Measurements from ENCODE around the gene GUCY1A2. TPM values are rescaled to one million over a fixed set of nuclear protein-coding genes. Genes with fewer than 3 reads are reported as not detected.
"Not testable (repeated sequence)": the region's sequence is repeated elsewhere in the genome, so short reads cannot be mapped to it uniquely, and the experiment has no call there.

The GUCY1A2 gene
- polyA plus RNA-seq, 1 donor, result 5.9 TPM

DNA sequence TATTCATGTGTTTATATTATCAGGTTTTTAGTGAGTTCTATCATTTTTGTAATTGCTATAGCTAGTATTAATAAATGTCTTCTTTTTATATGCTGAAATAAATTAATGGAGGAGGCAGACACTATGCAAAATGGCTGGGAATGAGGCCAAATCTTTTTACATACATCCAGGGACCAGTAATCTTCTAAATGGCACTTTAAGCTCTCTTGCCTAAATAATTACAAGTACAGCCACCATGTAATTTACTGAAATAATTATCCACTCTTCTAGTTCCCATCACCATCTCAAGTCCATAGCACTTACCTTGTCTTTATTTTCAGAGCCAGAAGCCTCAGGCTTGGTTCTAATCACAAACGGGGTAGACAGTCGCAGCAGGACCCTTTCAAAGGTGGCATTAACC lies 79.1 kb downstream of the GUCY1A2 start:
- DNase-seq, result no peak

GRCh38 chr11:106937111-106937510 lies 81.2 kb downstream of the GUCY1A2 start:
- no peak for DNase-seq

DNA sequence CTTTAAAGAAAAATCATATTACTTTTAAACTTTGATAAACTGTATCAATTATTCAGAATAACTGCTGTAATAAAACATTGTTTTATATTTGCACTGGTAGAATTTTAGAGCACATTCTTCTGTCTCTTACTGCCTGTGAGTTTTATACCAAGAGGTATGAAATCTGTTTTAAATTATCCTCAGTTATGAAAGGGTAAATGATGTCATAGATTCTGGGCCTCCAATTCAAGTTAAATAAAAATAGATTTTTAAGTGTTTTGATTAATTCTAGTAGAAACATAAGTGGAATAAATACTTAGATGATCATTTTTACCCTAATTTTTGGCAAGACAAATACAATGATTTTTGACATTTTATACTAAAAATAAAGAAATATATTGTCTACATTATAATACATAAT lies 93.0 kb downstream of the GUCY1A2 start:
- DNase-seq, result no peak

DNA sequence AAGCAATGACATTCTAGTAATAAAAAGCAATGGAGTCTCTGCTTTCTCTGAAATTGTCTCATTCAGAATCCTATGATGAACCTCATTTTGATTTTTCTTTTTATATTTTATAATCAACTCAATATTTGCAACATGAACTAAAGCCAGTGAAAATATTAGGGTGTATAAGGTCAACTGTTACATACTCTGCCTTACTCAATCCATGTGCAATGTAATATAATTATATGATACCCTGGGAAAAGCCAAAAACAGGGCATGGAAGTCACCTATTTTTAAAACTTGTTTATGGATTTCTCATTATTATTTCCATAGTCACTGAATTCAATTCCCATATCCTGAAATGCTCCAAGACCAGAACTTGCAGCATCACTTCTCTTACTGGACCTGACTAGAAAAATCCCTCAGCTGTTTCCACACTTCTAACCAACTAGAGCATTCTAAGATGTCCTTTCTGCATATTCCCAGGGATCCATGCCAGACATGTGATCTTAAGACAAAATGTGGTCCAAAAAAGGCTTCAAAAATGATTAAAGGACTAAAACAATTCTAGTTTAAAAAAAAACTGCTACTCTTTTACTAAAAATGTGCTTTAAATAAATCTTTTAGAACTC lies 97.3 kb downstream of the GUCY1A2 start:
- peak; percentile 19 for DNase-seq

DNA sequence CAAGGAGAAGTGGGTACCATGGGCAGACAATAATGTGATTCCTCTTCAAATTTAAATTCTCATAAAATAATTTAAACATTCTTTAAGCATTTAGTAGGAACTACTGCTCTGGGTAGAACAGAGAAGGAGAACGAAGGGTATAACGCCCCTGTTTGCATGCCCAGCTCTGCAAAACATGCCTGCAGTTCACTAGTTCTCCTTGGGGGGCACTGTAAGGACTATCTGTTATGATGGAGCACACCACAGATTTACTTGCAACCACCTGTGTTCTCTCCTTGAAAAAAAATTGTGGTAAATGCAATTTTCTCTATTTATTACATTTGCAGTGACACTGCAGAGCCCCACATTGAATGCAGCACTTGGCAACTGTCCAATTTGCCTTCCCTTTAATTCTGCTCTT lies 100.3 kb downstream of the GUCY1A2 start:
- DNase-seq, result no peak

DNA sequence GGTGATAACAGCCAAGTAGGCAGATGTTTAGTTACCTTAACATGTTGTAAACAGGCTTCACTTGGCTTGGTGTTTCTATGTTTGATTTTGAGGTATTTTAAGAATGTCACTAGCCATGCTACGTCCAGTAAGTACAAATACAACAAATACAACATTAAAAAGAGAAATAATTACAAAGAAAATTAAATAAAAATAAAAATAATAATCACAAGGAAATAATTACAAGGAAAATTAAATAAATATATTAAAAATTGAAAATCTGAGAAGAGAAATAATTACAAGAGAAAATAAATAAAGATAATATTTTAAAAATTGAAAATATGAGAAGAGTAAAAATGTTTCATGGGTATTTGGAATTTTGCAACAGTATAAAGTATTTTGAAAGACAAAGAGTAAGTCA lies 103.9 kb downstream of the GUCY1A2 start:
- no peak for DNase-seq

- DNase-seq, result no peak
Observed at GRCh38 chr11:106913141-106913540, 105.1 kb downstream of the GUCY1A2 start.

DNA sequence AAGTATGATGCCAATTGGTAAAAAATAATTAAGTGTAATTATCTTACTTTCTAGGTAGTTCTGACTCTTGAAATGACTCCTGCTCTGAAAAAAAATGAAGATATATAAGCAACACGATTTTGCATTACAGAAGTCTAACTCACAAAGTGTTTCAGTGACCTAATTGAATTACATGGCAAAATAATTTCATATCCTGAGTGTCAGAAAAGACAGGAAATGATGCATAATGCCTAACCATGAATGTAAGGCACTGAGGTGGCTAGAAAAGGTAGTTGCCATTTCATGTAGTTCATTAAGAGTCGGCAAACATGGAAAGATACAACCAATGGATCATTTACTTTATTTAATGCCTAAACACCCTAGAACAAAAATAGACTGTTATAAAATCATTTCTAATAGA lies 113.5 kb downstream of the GUCY1A2 start:
- no peak for DNase-seq

- no peak for DNase-seq
Observed at GRCh38 chr11:106889718-106890117, 128.6 kb downstream of the GUCY1A2 start.

- DNase-seq, result no peak
Observed at GRCh38 chr11:106888386-106888785, 129.9 kb downstream of the GUCY1A2 start.

DNA sequence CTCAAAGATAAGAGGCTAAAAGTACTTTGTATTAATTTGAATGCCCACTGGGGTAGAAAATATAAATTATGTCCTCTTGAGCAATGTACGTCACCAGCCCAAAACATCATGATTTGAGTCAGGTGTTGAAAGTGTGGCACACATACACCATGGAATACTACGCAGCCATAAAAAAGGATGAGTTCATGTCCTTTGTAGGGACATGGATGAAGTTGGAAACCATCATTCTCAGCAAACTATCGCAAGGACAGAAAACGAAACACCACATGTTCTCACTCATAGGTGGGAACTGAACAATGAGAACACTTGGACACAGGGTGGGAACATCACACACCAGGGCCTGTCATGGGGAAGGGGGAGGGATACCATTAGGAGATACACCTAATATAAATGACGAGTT lies 134.6 kb downstream of the GUCY1A2 start:
- DNase-seq, result not testable (repeated sequence)

DNA sequence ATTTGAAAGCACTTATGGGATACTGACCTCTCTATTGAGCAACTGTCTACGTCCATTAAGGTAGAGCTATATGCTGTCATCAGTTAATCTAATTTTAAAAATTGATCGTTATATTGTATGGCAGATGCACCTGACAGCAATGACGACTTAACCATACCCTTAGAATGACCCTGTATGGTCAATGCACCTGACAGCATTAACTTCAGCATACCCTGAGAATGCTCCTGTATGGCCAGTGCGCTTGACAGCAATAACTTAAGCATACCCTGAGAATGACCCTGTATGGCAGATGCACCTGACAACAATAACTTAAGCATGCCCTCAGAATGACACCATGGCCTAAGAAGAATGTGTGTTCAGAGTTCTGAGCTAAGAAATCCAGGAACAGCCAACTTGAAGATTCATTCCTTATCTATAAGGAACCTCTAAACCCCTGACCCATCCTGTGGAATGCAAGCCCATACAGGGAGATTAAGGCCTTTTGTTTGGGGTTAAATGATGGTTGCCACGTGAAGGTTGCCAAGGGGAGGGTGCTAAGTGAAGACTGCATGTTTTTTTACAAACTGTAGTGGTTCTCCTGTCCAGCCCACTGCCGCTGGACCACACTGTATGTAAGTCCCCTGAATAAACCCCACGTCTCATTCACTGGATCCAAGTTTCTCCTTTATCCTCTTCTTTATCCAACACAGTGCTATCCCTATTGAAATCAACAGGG lies 138.3 kb downstream of the GUCY1A2 start:
- no peak for DNase-seq

DNA sequence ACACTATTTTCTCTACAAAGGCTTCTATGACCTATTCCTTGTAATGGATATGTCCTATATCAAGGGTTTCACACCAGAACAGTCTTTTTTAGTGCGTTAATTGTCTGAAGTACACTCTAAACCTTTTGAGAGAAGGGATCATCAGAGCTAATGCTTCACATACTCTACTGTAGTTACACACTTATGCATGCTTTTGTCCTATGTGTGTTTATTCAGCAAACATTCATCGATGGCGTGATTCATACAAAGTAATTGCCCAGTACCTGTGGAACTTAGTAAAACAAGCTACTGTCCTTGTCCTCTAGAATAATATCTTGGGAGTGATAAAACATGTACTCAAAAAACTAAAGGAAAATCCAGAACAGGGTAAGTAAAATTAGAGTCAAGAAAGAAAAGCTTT lies 139.2 kb downstream of the GUCY1A2 start:
- no peak for DNase-seq

DNA sequence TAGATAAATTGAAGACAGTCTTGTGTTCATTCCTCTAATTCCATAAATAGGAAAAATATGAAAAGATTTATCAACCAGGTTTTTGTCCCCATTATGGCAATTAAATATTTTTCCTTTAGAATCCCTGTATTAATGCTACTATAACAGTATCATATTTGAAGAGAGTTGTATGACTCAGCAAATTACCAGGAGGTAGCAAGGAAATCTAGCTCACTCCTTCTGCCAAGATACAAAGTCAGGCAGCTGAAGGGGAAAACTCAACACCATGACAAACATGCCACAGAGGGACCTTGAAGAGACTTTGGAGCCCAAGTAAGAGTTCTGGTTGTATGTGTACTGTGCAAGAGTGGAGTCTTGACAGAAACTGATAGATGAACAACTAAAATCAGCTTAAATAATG lies 143.3 kb downstream of the GUCY1A2 start:
- no peak for DNase-seq

- DNase-seq, result no peak
Observed at GRCh38 chr11:106872246-106872645, 146.0 kb downstream of the GUCY1A2 start.

DNA sequence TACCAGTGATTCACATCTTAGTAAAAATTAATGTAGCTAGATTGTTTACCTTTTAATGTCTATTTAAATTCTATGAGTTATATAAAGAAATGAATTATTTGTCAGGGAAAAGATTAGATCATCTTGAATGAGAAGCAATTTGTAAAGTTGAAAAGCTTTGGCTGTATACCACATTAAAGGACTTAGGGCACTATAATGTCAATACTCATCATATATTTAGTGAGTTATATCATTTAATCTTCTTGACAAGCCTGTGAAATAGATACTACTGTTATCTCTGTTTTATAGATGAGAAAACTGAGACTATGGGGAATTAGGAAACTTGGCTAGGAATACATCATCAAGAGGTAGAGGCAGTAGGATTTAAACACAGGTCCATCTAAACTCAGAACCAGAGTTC lies 160.1 kb downstream of the GUCY1A2 start:
- no peak for DNase-seq

DNA sequence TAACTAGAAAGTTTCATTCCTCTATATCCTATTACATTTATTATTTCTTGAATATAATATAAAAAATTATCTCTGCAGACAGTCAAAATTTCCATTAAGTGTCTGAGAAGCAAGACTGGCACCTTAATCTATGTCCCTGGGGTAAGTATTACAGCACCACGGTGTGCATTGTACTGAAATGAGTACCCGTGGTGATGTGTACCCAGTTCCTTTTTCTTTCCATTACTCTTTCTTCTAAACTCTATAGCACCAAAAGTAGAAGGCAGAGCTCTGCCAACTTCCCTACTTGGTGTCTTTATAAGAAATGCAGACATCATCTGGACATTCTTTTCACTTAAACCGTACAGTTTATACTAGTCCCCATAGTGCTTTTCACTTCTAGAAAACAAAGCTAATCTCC lies 161.7 kb downstream of the GUCY1A2 start:
- DNase-seq, result no peak

GRCh38 chr11:106854429-106854828 lies 163.8 kb downstream of the GUCY1A2 start:
- DNase-seq, result no peak

DNA sequence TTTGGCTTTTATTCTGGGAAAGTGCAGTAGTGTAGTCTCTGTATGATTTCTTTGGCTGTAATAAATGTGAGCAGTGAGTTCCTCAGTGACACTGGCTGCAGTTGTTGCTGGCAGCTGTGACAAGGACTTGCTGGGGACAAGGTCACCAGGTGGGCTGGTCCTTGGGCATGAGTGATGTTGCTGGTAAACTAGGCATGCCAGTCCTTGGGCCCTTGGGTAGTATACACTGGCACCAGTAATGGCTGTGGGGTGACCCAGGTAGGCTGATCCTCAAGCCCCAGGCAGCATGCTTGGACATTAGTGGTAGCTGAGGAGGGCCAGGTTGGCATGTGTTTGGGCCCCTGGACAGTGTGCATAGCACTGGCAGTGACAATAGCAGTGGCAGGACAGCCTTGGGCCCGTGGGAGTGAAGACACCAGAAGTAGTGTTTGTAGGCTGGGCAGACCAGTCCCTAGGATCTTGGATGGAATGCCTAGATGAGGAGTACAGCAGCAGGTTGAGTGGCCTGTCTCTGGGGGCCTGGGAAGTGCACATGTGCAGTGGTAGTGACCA lies 164.3 kb downstream of the GUCY1A2 start:
- no peak for DNase-seq

- no peak for DNase-seq
Observed at GRCh38 chr11:106852779-106853178, 165.5 kb downstream of the GUCY1A2 start.

- DNase-seq, result no peak
Observed at GRCh38 chr11:106848526-106848925, 169.8 kb downstream of the GUCY1A2 start.

DNA sequence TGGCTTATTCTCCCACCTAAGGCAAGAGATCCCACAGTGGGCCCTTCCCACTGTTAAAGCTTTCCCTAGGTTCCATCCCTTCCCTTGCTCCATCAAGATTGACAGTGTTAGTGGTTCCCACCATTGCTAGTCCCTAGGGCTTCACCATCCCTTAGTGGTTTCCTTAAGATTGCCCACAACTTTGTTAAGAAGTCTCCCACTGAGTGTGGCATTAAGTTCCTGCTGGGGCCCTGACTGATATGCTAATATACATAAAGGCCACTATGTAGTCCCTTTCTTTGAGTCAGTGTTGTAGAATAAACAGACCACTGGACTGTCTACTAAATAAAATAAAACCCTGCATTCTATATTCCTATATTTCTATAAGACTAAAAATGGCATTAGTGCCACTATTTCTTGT lies 176.1 kb downstream of the GUCY1A2 start:
- no peak for DNase-seq

- DNase-seq, result no peak
Observed at GRCh38 chr11:106840947-106841346, 177.3 kb downstream of the GUCY1A2 start.

DNA sequence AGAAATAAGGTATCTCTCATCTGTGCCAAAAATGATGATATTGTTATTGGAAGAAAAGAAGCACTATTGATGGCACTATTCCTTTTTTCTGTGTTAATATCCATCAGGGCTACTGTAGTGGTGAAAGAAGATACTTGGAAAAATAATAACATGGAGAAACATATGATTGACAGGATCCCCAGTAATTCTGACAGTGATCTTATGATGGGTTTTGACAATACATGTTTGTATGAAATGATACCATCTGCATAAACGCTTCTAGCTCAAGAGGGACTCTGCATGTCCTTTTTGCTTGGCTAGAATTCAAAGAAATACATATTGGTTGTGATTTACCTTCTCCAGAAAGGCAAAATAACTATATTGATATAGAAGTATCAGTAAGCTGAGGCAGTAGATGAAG lies 178.1 kb downstream of the GUCY1A2 start:
- DNase-seq, result no peak
